K562 (cell line): Measurements from ENCODE around the gene KMT2D. TPM values are rescaled to one million over a fixed set of nuclear protein-coding genes. Genes with fewer than 3 reads are reported as not detected.

ENCODE experiments used
- ATAC-seq: fragments of 200-7000 bp; cut with Tn5 transposase; 3 replicates; pipeline ENCODE4 v1.9.1; 2020; ENCODE audit warnings: moderate library complexity
- BruUV-seq: library from RNA; stranded (reverse); fragments of 400-500 nt; replicated peaks from 2 replicates; lab custom pipeline; 2021; lab: Mats Ljungman, UMichigan
- CTCF ChIA-PET: fragments of 300-600 bp; formaldehyde crosslinking; extraction: SDS; loops from one replicate; lab custom pipeline; 2021; ENCODE audit warnings: low intra/inter-chr PET ratio; lab: Yijun Ruan, JAX
- POLR2A ChIA-PET: fragments of 300-600, 350-650 bp; sonication (Branson Sonifier 250); formaldehyde crosslinking; extraction: SDS; loops from one replicate; lab custom pipeline; 2021; ENCODE audit warnings: antibody characterized with exemption, inconsistent platforms; lab: Yijun Ruan, JAX
- DNase-seq, 4 experiments: peaks; one replicate each; pipeline versions ENCODE4 v3.0.0 to v3.0.0-alpha.2; 2011 to 2018; ENCODE audit warnings: low spot score in 3 of 4, mixed read lengths in 3 of 4; ENCODE audit errors: extremely low read depth in 1 of 4
- FAIRE-seq: peaks from 2 replicates; lab custom pipeline; 2011; peaks lifted over from hg19 to GRCh38; lab: Jason Lieb, UNC
- H2AFZ ChIP-seq: 2 replicates; pipeline ENCODE4 v1.6.0; 2011; ENCODE audit warnings: low read depth, low read length, control low read depth, inconsistent platforms
- H3K27ac ChIP-seq: fragments of 200-600 bp; 3 replicates; pipeline ENCODE4 v1.8.0; 2011; ENCODE audit warnings: low read depth, mild to moderate bottlenecking, control low read depth, inconsistent platforms, low read length, moderate library complexity, mixed read lengths; ENCODE audit errors: extremely low read depth
- H3K27me3 ChIP-seq, 2 experiments: fragments of 300-600 bp in 1 of 2; 2 replicates in 1 of 2; 3 replicates in 1 of 2; pipeline versions ENCODE4 v1.6.0 to v1.8.0; 2011; ENCODE audit warnings: inconsistent platforms in 2 of 2, low read length in 2 of 2, mild to moderate bottlenecking in 1 of 2, mixed read lengths in 1 of 2, moderate library complexity in 1 of 2; ENCODE audit not compliant: control insufficient read depth in 2 of 2, insufficient read depth in 2 of 2
- H3K36me3 ChIP-seq: fragments of 300-600 bp; 3 replicates; pipeline ENCODE4 v1.8.0; 2011; ENCODE audit warnings: mild to moderate bottlenecking, low read length, inconsistent platforms; ENCODE audit not compliant: control insufficient read depth, insufficient read depth
- H3K4me1 ChIP-seq, 2 experiments: fragments of 200-600 bp in 1 of 2; replicated peaks in 1 of 2; 2 replicates in 1 of 2; 3 replicates in 1 of 2; pipeline versions ENCODE4 v1.5.1 to v1.8.0; 2011; ENCODE audit warnings: inconsistent platforms in 2 of 2, low read length in 2 of 2, mild to moderate bottlenecking in 1 of 2, mixed read lengths in 1 of 2, moderate library complexity in 1 of 2; ENCODE audit not compliant: control insufficient read depth in 2 of 2, insufficient read depth in 2 of 2
- H3K4me2 ChIP-seq: 2 replicates; pipeline ENCODE4 v1.6.1; 2011; ENCODE audit warnings: low read length, control low read depth, inconsistent platforms, mixed read lengths; ENCODE audit not compliant: insufficient read depth
- H3K4me3 ChIP-seq: fragments of 200-600 bp; sonication (generic), shearing (Covaris generic); 2 replicates; pipeline ENCODE4 v1.5.1; 2016; ENCODE audit warnings: control low read depth, inconsistent platforms
- H3K79me2 ChIP-seq: fragments of 200-600 bp; 3 replicates; pipeline ENCODE4 v1.8.0; 2011; ENCODE audit warnings: low read length, inconsistent platforms; ENCODE audit not compliant: control insufficient read depth, insufficient read depth
- H3K9ac ChIP-seq, 2 experiments: 2 replicates each; pipeline versions ENCODE4 v1.6.0 to v1.6.1; 2011; ENCODE audit warnings: low read depth in 2 of 2, low read length in 2 of 2, control low read depth in 1 of 2, inconsistent platforms in 1 of 2, mild to moderate bottlenecking in 1 of 2, mixed read lengths in 1 of 2; ENCODE audit not compliant: insufficient read depth in 1 of 2
- H3K9me1 ChIP-seq: one replicate; pipeline ENCODE4 v1.6.0; 2011; ENCODE audit warnings: inconsistent platforms, mild to moderate bottlenecking, low read length, moderate library complexity; ENCODE audit not compliant: control insufficient read depth, insufficient read depth
- H3K9me3 ChIP-seq: replicated peaks from 2 replicates; pipeline ENCODE4 v1.5.1; 2011; ENCODE audit warnings: low read depth, low read length, inconsistent platforms; ENCODE audit not compliant: control insufficient read depth, insufficient read depth
- H4K20me1 ChIP-seq: replicated peaks from 2 replicates; pipeline ENCODE4 v1.6.1; 2011; ENCODE audit warnings: low read length, inconsistent platforms, mixed read lengths; ENCODE audit not compliant: control insufficient read depth, insufficient read depth
- ILF3 ChIP-seq: fragments of 450-650 bp; IDR thresholded peaks from 2 replicates; pipeline ENCODE4 v1.6.1; 2018; ENCODE audit warnings: antibody characterized with exemption, mild to moderate bottlenecking, moderate library complexity, borderline replicate concordance
- NFIC ChIP-seq: fragments of 450-650 bp; IDR thresholded peaks from 2 replicates; pipeline ENCODE4 v1.6.1; 2017; ENCODE audit warnings: mild to moderate bottlenecking, inconsistent platforms
- POLR2A ChIP-seq: fragments of 450-650 bp; conservative IDR thresholded peaks from 2 replicates; pipeline ENCODE4 v1.6.1; 2016
- POLR2G ChIP-seq: fragments of 200-400 bp; formaldehyde crosslinking; IDR thresholded peaks from 2 replicates; pipeline ENCODE4 v1.6.1; 2017; ENCODE audit warnings: low read depth, mild to moderate bottlenecking, antibody characterized with exemption, low read length, moderate library complexity
- THAP12 ChIP-seq: fragments of 250-450 bp; sonication (Bioruptor Pico); IDR thresholded peaks from 2 replicates; pipeline ENCODE4 v1.9.0; 2021; ENCODE audit warnings: mild to moderate bottlenecking, inconsistent platforms
- WGBS: fragments of 100-300 bp; shearing (Covaris generic); methylation state at CpG from one replicate; pipeline ENCODE4 v1.1.6; 2016; ENCODE audit warnings: low coverage, mixed read lengths; ENCODE audit not compliant: insufficient coverage; ENCODE audit errors: missing lambda C conversion rate; 5-methylcytosine and 5-hydroxymethylcytosine counted together
- in situ Hi-C: fragments of 300-500 bp; cut with MboI; formaldehyde crosslinking; loops from 4 replicates; pipeline ENCODE4 v1.15.0; 2018; ENCODE audit warnings: inconsistent platforms, mixed read lengths
- intact Hi-C: fragments of 100-400 bp; cut with micrococcal nuclease; formaldehyde crosslinking; loops from 2 replicates; pipeline ENCODE4 v1.14.2; 2022
- polyA plus RNA-seq, 8 experiments: library from polyadenylated mRNA; depleted of rRNA in 4 of 8; stranded (reverse) in 5 of 8; unstranded in 3 of 8; fragments of >200 nt; fragmentation: Nextera tagmentation in 2 of 8; fragmentation: Illumina TruSeq in 1 of 8; extraction: Ambion mirVana in 2 of 8; extraction: Trizol in 1 of 8; gene quantifications; 2 replicates each; pipeline versions ENCODE4 v1.2.1 to v1.2.3, GENCODE V29; 2011 to 2014; ENCODE audit warnings: inconsistent platforms in 1 of 8, missing spikeins in 1 of 8
- total RNA-seq, 7 experiments: library from RNA; depleted of rRNA in 6 of 7; stranded (reverse); fragments of >200 nt in 6 of 7; fragmentation: Illumina TruSeq in 2 of 7; extraction: Trizol in 2 of 7; gene quantifications; 2 replicates each; pipeline versions ENCODE4 v1.2.1 to v1.2.3, GENCODE V29; 2011 to 2021; ENCODE audit warnings: low replicate concordance in 1 of 7
- TF ChIP-seq, protein P1 (sequence below): fragments of 450-650 bp; formaldehyde crosslinking; conservative IDR thresholded peaks from 2 replicates; pipeline ENCODE4 v1.4.0; 2022; ENCODE audit warnings: mild to moderate bottlenecking, missing genetic modification characterization

The KMT2D gene
- total and polyA plus RNA-seq, 9 of the 15 experiments (the other 6 are each of a cell fraction or from before 2014, with no cell fraction given) = 0.22 to 93.7 (median 13.7) TPM

DNA sequence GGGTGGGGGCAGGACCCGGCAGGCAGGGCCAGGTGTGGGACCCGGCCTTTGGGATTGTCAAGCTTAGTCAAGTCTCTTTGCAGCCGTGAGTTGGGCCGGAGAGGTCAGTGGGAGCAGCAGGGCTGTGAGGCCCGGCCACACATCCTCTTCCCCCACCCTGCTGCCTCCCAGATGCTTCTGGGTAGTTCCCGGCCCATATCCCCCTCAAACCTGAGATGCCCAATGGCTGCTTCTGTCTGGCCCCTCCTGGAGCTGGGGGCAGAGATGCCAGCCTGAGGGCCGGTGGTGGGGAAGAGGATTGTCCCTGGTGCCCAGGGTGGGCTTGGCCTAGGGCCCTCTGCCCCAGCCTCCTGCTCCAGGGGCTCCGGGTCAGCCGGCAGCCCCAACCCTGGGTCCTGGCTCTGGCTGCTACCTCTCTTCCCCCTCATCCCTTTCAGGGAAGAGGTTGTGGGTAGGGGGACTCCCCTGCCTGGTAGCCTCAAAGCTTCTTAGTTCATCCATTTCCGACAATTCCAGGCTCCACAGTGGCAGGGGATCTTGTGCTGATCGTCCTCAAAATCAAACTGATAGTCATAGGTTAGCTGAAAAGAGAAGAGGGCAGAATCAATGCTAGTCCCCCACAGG lies 39.2 kb downstream of the KMT2D start:
- in situ Hi-C loops = no loop called here
- H3K9ac ChIP-seq = 0 out of 4 replicates have a peak overlapping the region, but pooled peaks of 1 of the 2 experiments have one; percentile 21
- TF ChIP-seq, protein P1, sequence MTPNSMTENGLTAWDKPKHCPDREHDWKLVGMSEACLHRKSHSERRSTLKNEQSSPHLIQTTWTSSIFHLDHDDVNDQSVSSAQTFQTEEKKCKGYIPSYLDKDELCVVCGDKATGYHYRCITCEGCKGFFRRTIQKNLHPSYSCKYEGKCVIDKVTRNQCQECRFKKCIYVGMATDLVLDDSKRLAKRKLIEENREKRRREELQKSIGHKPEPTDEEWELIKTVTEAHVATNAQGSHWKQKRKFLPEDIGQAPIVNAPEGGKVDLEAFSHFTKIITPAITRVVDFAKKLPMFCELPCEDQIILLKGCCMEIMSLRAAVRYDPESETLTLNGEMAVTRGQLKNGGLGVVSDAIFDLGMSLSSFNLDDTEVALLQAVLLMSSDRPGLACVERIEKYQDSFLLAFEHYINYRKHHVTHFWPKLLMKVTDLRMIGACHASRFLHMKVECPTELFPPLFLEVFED (CRISPR knock-in tag) = no peak
- TF ChIP-seq NFIC = no peak
- TF ChIP-seq ILF3 = no peak
- TF ChIP-seq POLR2A = no peak
- TF ChIP-seq THAP12 (CRISPR knock-in tag) = no peak
- peak; percentile 53; the same call in 1 of the 2 replicates for TF ChIP-seq POLR2G
- TF ChIP-seq, all 486 proteins: peak for 1
- Histone ChIP-seq H3K9me1 (no peaks in the 10 kb centered on the region), H3K4me3 (no peak overlapping the region), H2AFZ (no peak overlapping the region), H3K9me3 (no peaks in the 10 kb centered on the region), H3K4me1 (peaks cover 30 to 31% of the 10 kb centered on the region in 2 experiments), H3K79me2 (peaks cover 20% of the 10 kb centered on the region), H4K20me1 (0 out of 2 replicates have a peak, but pooled peaks cover 5% of the 10 kb centered on the region), H3K36me3 (peaks cover 68% of the 10 kb centered on the region), H3K4me2 (no peak overlapping the region), H3K27me3 (no peaks in the 10 kb centered on the region), H3K27ac (no peak overlapping the region)
- intact Hi-C loops = no loop called here
- no peak for ATAC-seq
- no TSS peak for BruUV-seq
- no peak for DNase-seq
- ChIA-PET CTCF (no interaction called here), POLR2A (interaction anchor here (0.6 to 6.8 kb wide), 2 partner anchors 14 to 214 kb away, joined by 3 to 78 read pairs; no protein-coding TSS in a partner anchor)
- FAIRE-seq = no peak
- WGBS = 89% methylated on average over 2 of the region's 11 CpGs
